NOMO-1 treated with DMSO at 0.1 percent for 48 hours (cell line): ENCODE measurements around the gene PAX8.

Source experiments
- DNase-seq: peaks from one replicate; lab custom pipeline; 2025; ENCODE audit not compliant: unreplicated experiment; lab: John Stamatoyannopoulos, UW

The PAX8 gene

DNA sequence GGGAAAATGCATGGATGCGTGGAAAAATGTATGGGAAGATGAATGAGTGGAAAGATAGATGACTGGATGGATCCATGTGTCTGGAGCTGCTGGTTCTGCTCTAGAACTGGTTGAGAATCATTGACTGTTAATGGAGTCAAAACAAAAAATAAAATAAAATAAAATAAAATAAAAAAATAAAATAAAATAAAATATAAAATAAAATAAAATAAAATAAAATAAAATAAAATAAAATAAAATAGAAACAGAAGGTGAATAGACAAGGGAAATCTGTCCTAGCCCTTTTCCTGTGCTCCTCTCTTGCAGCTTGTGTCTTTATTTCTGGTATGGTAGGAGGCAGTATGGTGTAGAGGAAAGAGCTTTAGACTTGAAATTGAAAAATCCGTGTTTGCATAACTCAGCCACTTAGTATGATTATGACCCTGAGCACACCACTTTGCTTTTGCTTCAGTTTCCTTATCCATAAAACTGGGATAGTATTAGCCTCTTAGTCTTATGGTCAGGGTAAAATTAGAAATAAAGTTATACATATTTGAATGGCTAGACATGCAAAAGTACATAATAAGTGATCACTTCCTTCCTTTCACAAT is 54.0 kb downstream of the PAX8 start:
- DNase-seq, result no peak

GRCh38 chr2:113223813-113224212 is 54.9 kb downstream of the PAX8 start:
- DNase-seq, result no peak

- no peak for DNase-seq
Observed at GRCh38 chr2:113221846-113222245, 56.9 kb downstream of the PAX8 start.

- no peak for DNase-seq
Observed at GRCh38 chr2:113220970-113221708, 57.6 kb downstream of the PAX8 start.

GRCh38 chr2:113219889-113220641 is 58.7 kb downstream of the PAX8 start:
- DNase-seq, result peak; percentile 8

DNA sequence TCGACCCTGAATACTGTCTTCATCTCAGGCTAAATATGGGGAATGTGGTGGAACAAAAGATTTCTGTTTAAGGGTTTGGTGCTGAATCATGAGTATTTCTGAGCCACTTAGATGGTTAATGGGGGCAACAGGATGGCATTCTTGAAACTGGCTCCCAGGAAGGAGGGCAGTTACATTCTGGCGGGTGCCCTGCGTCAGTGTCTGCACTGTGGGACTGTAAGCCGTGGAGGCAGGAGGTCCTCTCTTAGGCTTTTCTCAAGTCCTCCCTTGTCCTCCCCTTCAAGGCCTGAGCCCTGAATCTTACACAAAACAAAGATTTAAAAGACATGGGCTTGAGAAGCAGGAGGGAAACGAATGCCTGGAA is 59.2 kb downstream of the PAX8 start:
- no peak for DNase-seq

DNA sequence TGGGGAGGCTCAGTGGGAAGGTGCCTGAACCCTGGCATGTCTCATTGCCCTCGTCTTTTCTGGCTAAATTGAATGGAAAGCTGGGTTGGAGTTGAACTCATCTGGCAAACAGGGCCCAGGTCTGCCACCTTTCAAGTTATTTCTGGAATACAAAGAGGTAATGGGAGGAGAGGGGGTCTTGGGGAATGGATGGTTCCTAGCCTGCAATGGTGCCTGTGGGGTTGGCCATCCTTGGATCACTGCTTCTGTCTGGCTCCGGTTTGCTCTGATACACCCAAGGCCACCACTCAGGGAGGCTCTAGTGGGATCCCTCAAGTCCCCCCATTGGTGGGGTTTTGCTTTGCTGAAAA is 59.7 kb downstream of the PAX8 start:
- no peak for DNase-seq

GRCh38 chr2:113218283-113219091 is 60.2 kb downstream of the PAX8 start:
- DNase-seq, result no peak

DNA sequence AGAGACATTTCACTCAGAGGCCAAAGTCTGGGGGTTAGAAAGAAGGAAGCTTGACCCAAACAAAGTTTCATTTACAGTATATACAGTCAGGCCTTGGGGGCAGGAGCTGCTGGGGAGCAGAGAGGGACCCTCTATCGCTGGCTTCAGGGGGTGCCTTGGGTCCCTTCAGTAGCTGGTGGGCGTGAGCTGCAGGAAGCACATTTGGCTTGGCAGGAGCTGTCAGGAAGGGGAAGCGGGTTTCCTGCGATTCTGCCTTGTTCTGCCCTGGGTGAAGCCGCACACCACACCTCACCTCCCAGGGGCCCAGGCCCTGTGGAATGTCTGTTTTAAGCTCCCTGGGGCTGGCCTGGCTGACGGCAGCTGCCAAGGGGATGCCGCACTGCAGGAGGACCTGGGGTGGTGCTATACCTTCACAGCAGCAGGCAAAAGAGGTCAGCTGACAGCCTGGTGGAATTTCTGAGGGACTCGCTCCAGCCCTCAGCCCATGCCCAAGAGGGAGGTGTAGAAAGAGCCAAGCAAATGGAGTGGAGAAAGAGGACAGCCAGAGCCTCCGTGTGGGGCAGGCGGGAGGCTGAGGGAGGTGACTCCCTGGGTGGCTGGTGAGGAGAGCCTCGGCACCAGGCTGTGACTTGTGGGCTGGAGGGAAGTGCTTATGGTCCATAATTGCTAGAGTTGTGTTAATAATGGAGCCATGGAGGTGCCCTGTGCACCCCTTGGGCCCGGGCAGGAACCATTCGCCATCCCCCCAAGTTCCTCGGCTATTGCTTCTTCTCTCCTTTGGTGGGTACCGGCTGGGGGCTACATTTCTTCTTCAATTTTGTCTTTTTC is 61.1 kb downstream of the PAX8 start:
- peak; percentile 14 for DNase-seq

DNA sequence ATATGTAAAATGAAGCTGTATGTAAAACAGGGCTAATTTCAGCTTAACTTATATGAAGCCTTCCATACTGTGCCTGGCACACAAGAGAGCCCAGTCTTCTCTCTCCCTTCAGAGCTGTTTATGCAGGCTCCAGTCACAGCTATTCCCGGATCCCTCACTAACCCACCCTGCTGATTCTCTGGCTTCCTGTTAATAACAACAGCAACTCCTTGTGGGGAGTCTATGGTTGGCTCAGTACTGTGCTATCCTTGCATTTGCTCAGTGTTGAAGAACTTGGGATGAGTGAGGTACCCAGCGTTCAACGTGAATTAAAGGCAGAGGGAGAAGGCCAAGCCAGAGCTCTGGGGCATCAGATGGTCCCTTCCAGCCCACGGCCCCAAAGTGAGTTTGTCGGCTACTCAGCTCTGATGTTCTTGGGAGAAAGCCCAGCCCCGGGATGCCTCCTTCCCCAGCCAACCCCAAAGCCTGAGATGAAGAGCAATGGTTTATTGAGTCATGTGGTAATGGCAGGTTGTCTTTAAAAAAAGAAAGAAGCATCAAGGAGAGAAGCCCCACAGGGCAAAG is 61.7 kb downstream of the PAX8 start:
- no peak for DNase-seq

GRCh38 chr2:113216321-113216720 is 62.4 kb downstream of the PAX8 start:
- DNase-seq, result no peak

GRCh38 chr2:113215056-113215455 is 63.7 kb downstream of the PAX8 start:
- no peak for DNase-seq

GRCh38 chr2:113214141-113214540 is 64.6 kb downstream of the PAX8 start:
- DNase-seq, result no peak

DNA sequence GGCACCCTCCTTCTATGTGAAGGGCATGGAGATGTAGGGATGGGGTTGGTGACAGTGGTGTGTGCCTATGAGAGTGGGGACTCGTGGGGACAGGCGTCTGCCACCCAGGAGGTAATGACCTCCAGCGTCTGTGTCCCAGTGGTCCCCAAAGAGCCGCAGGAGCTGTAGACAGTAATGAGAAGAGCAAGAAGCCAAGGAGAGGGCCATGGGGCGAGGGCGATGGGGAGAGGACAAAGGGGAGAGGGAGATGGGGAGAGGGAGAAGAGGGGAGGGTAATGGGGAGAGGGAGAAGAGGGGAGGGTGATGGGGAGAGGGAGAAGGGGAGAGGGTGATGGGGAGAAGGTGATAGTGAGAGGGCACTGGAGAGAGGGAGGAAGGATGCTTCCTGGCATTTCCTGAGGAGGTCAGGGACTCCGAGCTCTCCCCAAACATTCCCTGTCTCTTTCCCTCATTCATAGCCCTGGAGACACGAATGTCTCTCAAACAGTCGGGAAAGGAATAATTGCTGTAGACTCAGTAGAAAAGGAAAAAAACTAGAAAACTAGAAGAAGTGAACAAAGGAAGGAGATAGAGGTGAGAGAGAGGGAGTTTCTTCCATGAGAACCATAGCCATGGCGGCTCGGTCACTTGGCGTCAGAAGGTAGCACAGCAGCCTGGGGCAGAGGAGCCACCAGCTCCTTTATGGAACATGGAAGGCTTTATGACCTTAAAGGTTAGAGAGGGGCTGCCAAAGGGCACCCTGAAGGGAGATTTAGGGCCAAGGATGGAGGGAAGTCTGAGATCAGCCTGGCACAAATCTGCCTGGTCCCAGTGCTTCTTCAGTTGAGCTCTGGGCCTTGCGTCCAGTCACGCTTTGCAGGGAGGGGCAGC is 65.4 kb downstream of the PAX8 start:
- no peak for DNase-seq

GRCh38 chr2:113212245-113213060 is 66.3 kb downstream of the PAX8 start:
- DNase-seq, result no peak

GRCh38 chr2:113211226-113212105 is 67.3 kb downstream of the PAX8 start:
- peak; percentile 12 for DNase-seq

DNA sequence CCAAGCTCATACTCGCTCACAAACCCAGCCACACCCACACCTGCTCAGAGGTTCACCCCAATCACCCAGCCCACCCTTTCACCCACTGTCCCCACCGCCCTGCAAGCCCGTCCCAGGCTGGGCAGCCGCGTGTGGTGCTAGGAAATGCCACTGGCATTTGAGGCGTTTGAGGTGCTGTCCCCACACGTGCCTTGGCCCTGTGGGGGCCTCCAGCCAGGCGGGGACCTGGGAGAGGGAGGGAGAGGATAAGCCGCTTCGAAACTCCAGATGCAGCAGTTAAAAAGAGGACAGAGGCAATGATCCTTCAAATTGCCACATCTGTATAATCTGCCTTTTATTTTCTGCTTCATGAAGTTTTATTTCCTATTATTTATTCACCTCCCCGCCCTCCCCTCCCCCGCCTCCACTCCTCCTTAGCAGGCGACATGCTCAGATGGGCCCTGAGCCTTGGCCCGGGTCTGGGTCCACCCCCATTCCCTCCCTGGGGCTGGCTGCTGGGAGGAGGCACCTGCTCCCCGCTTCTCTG is 69.0 kb downstream of the PAX8 start:
- DNase-seq, result no peak
